ENCODE data around the gene CALML5.

CALML5 gene

DNA sequence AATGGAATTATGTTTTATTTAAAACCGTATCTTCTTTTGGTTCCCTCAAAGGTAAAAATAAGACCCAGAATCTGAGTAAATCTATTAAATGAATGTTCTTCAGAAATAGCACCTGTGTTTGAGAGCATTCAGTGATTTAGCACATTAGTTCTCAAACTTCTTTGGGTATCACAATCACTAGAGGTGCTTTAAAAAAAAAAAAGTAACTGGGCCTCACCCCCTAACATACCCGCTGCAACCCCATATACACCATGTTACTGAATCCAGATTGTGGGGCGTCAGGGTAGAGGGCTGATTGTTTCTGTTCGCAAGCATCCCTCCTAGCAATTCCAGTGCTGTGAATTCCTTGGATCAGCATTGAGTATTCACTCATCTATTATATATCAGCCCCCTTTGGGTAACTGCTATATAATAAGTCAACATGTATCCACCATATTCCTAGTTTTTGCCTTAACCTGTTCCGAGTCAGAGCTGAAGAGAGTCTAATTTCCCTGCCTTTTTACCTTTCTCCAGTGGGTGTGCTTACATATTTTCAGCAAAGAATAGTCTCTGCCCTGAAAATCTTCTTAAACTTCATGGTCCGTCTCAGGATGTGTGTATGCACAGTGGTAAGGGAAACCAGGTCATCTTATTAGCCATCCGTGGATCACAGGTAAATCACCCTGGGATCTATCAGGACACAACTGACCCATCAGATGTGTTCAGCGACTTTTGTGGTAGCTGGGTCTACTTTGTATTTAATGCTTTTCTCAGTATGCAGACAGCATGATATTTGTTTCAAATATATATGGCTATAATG lies 40.2 kb downstream of the CALML5 start:
- H3K4me3 ChIP-seq (ENCODE audit: low read depth, low read length), result no peak overlapping the region
- DNase-seq (ENCODE audit: low read depth), result no peak
- TF ChIP-seq, protein P1, sequence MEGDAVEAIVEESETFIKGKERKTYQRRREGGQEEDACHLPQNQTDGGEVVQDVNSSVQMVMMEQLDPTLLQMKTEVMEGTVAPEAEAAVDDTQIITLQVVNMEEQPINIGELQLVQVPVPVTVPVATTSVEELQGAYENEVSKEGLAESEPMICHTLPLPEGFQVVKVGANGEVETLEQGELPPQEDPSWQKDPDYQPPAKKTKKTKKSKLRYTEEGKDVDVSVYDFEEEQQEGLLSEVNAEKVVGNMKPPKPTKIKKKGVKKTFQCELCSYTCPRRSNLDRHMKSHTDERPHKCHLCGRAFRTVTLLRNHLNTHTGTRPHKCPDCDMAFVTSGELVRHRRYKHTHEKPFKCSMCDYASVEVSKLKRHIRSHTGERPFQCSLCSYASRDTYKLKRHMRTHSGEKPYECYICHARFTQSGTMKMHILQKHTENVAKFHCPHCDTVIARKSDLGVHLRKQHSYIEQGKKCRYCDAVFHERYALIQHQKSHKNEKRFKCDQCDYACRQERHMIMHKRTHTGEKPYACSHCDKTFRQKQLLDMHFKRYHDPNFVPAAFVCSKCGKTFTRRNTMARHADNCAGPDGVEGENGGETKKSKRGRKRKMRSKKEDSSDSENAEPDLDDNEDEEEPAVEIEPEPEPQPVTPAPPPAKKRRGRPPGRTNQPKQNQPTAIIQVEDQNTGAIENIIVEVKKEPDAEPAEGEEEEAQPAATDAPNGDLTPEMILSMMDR (conservative IDR thresholded peaks at IDR 0.05; ENCODE audit: low read depth, low read length), result no peak

DNA sequence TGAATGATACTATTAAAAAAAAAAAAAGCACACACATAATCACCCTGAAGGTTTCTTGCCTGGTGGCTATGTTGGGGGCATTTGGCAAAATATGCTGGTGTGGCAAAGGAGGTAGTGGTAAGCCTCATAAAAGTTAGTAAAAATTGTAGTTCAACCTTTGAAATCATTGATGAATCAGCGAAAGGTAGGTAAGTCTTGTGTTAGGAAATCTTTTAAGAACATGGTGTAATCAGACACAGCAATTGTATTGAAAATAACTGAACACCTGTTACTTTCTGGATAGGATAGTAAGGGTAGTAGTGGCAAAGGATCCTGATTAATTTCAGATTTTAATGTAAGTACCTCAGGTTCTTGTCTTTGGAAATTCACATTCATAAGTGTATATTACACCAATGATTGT lies 40.9 kb downstream of the CALML5 start:
- H3K4me3 ChIP-seq (ENCODE audit: low read depth, low read length), result no peak overlapping the region
- TF ChIP-seq, protein P1 (conservative IDR thresholded peaks at IDR 0.05; ENCODE audit: low read depth, low read length), result no peak
- DNase-seq (ENCODE audit: low read depth), result no peak

DNA sequence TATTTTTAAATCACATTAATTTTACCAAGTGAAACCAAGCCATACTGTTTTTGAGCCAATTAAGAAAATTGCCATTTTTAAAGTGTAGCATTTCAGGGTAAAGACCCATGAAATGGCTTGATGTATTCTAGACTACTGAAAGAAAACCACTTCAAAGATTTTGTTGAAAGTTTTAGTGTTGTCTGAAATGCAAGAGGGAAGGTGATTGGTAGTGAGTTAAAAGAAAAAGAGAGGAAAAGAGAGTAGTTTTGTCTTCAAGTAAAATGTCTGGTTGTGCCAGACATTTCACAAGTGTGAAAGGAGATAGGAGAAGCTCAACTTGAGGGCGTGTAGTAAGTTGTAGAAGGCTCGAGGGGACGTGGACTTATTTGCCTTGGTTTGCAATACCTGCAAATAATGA lies 41.6 kb downstream of the CALML5 start:
- H3K4me3 ChIP-seq (ENCODE audit: low read depth, low read length), result no peak overlapping the region
- DNase-seq (ENCODE audit: low read depth), result no peak
- TF ChIP-seq, protein P1 (conservative IDR thresholded peaks at IDR 0.05; ENCODE audit: low read depth, low read length), result no peak

DNA sequence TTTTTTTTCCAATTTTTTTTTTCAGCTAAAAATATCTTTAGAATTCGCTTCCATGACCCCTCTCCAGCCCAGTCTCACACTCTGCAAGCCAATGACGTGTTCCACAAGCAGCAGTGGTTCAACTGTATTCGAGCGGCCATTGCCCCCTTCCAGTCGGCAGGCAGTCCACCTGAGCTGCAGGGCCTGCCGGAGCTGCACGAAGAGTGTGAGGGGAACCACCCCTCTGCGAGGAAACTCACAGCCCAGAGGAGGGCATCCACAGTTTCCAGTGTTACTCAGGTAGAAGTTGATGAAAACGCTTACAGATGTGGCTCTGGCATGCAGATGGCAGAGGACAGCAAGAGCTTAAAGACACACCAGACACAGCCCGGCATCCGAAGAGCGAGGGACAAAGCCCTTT lies 42.8 kb downstream of the CALML5 start:
- H3K4me3 ChIP-seq (ENCODE audit: low read depth, low read length), result no peak overlapping the region
- TF ChIP-seq, protein P1 (conservative IDR thresholded peaks at IDR 0.05; ENCODE audit: low read depth, low read length), result no peak
- no peak for DNase-seq (ENCODE audit: low read depth)

DNA sequence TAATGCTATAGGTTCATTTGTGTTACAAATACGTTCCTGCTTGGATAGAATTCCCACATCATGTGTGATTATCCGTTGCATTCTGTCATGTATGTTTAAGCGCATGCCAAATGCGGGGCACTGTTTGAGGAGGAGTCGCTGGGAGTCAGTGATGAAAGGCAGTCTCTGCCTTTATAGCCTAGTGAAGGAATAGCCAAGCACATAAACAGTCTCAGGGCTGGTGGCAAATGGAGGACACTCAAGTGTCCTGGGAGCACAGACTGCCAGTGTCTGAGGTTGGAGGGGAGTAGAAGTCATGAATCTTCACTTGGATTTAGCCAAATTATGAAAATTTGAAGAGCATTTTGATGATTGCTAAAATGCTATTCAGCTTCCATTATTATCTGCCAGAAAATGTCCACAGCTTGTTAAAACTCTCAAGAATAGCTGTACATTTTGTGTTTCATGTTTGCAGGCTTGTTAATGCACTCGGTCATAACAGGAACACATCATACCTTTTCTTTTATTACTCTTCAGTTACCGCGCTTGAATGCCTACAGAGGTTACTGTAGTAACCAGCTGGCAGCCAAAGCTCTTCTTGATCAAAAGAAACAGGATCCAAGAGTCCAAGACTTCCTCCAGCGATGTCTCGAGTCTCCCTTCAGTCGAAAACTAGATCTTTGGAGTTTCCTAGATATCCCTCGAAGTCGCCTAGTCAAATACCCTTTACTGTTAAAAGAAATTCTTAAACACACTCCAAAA lies 45.5 kb downstream of the CALML5 start:
- TF ChIP-seq, protein P1 (conservative IDR thresholded peaks at IDR 0.05; ENCODE audit: low read depth, low read length), result no peak
- DNase-seq (ENCODE audit: low read depth), result no peak

DNA sequence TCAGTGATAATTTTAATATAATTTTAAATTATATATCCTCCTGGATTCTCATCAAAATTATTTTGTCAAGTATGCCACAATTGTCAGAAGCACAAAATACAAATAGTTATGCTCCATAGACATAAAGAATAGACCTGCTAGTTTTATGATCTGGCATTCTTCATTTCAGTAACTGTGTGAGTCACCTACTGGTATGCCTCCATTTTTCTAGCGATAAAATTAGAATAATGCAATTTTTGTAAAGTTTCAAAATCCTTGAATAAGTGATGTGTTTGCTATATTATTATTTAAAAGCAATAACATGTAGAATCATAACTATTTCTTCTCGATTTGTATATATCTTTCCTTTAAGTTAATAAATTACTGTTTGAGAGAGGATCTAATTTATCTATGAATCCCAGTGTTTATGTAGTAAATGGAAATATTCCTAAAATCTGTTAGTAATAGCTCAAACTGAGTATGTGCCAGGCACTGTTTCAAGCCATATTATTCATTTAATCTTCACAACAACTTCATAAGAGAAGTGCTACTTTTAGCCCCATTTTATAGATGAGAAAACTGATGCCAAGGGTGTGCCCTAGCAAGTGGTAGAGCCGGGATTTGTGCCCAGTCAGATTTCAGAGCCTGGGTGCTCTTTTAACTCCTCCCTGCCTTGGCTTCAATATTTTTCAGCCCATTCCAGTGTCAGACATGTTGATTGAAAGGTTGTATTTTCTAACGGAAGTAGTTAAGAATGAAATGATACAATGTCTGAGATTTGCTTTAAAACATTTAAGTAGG lies 48.6 kb downstream of the CALML5 start:
- TF ChIP-seq, protein P1 (conservative IDR thresholded peaks at IDR 0.05; ENCODE audit: low read depth, low read length), result no peak
- no peak overlapping the region for H3K4me3 ChIP-seq (ENCODE audit: low read depth, low read length)
- DNase-seq (ENCODE audit: low read depth), result no peak

More for the DNA sequence above, 45.5 kb downstream of the CALML5 start:
- no peak overlapping the region for H3K4me3 ChIP-seq (ENCODE audit: low read depth, low read length)
